ENCODE measurements around the gene APBB2. TPM values are rescaled to one million over a fixed set of nuclear protein-coding genes. Genes with fewer than 3 reads are reported as not detected.

The APBB2 gene
- total RNA-seq, 2 donors from 2014 or later = 37.3 to 75.3 TPM

- H3K4me1 ChIP-seq = no peaks in the 10 kb centered on the region
- no peak overlapping the region for H3K27ac ChIP-seq
- no peak overlapping the region for H3K4me3 ChIP-seq
- no peaks in the 10 kb centered on the region for H3K36me3 ChIP-seq
- H3K9me3 ChIP-seq = no peaks in the 10 kb centered on the region
- DNase-seq (ENCODE audit: low spot score) = no peak
- H3K27me3 ChIP-seq = no peaks in the 10 kb centered on the region
- TF ChIP-seq, protein P1, sequence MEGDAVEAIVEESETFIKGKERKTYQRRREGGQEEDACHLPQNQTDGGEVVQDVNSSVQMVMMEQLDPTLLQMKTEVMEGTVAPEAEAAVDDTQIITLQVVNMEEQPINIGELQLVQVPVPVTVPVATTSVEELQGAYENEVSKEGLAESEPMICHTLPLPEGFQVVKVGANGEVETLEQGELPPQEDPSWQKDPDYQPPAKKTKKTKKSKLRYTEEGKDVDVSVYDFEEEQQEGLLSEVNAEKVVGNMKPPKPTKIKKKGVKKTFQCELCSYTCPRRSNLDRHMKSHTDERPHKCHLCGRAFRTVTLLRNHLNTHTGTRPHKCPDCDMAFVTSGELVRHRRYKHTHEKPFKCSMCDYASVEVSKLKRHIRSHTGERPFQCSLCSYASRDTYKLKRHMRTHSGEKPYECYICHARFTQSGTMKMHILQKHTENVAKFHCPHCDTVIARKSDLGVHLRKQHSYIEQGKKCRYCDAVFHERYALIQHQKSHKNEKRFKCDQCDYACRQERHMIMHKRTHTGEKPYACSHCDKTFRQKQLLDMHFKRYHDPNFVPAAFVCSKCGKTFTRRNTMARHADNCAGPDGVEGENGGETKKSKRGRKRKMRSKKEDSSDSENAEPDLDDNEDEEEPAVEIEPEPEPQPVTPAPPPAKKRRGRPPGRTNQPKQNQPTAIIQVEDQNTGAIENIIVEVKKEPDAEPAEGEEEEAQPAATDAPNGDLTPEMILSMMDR (IDR thresholded peaks at IDR 0.05) = no peak
Measured at GRCh38 chr4:40865696-40866095, 348.6 kb downstream of the APBB2 start.

- Histone ChIP-seq H3K27ac (no peak overlapping the region), H3K4me1 (no peaks in the 10 kb centered on the region), H3K9me3 (no peaks in the 10 kb centered on the region), H3K36me3 (no peaks in the 10 kb centered on the region), H3K4me3 (no peak overlapping the region), H3K27me3 (no peaks in the 10 kb centered on the region)
- no peak for DNase-seq (ENCODE audit: low spot score)
- TF ChIP-seq, protein P1 (IDR thresholded peaks at IDR 0.05) = no peak
Measured at GRCh38 chr4:40864531-40864930, 349.8 kb downstream of the APBB2 start.

GRCh38 chr4:40858962-40859361, 355.4 kb downstream of the APBB2 start:
- Histone ChIP-seq H3K4me1 (peaks cover 0 to 13% of the 10 kb centered on the region in 2 donors), H3K36me3 (no peaks in the 10 kb centered on the region), H3K27me3 (no peaks in the 10 kb centered on the region), H3K4me3 (no peak overlapping the region), H3K27ac (no peak overlapping the region), H3K9me3 (no peaks in the 10 kb centered on the region)
- TF ChIP-seq, protein P1 (IDR thresholded peaks at IDR 0.05) = no peak
- DNase-seq (ENCODE audit: low spot score) = no peak

GRCh38 chr4:40857956-40858355, 356.4 kb downstream of the APBB2 start:
- DNase-seq (ENCODE audit: low spot score) = no peak
- H3K4me3 ChIP-seq = no peak overlapping the region
- no peaks in the 10 kb centered on the region for H3K27me3 ChIP-seq
- no peaks in the 10 kb centered on the region for H3K36me3 ChIP-seq
- TF ChIP-seq, protein P1 (IDR thresholded peaks at IDR 0.05) = no peak
- H3K27ac ChIP-seq = no peak overlapping the region
- no peaks in the 10 kb centered on the region for H3K9me3 ChIP-seq
- peaks cover 0 to 13% of the 10 kb centered on the region in 2 donors for H3K4me1 ChIP-seq

DNA sequence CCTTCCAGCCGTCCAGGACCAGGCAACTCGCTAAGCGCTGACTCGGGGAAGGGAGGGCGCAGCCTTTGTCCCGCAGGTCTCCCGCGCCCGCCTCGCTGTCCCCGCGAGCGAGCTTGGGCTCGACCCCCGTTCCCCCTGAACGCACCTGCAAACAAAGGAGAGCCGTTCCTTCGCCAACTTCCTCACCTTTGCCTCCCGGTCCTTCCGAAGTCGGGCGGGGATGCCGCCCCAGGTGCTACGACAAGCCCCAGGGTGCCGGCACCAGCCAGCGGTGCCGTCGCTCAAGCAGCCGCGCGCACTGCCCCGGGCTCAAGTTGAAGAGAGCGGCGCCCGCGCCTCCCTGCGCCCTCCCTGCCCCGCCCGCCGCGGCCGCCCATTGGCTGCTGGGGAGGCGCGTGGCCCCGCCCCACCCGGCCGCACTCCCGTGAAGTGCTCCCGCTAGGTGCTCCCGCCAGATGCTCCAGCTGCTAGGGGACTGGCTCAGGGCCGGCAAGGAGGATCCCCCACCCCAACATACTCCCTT, 357.4 kb downstream of the APBB2 start:
- Histone ChIP-seq H3K4me1 (peaks cover 0 to 13% of the 10 kb centered on the region in 2 donors), H3K27me3 (no peaks in the 10 kb centered on the region), H3K9me3 (no peaks in the 10 kb centered on the region), H3K4me3 (peak overlapping the region; percentile 44 to 53), H3K36me3 (no peaks in the 10 kb centered on the region), H3K27ac (no peak overlapping the region)
- TF ChIP-seq, protein P1 (IDR thresholded peaks at IDR 0.05) = no peak
- peak; percentile 60 for DNase-seq (ENCODE audit: low spot score)

GRCh38 chr4:40856277-40856839, 358.0 kb downstream of the APBB2 start:
- Histone ChIP-seq H3K27ac (no peak overlapping the region), H3K27me3 (no peaks in the 10 kb centered on the region), H3K4me1 (peaks cover 0 to 13% of the 10 kb centered on the region in 2 donors), H3K4me3 (peak overlapping the region; percentile 44 to 53), H3K9me3 (no peaks in the 10 kb centered on the region), H3K36me3 (no peaks in the 10 kb centered on the region)
- DNase-seq (ENCODE audit: low spot score) = no peak
- TF ChIP-seq, protein P1 (IDR thresholded peaks at IDR 0.05) = no peak

Data from right atrium auricular region (tissue), 2 donors.